HG02759 (cell line): ENCODE data around the gene AKAP8L.
A peak's percentile ranks its signal among the peaks of the same experiment; 100 is the strongest.
"Not testable (repeated sequence)": the region's sequence is repeated elsewhere in the genome, so short reads cannot be mapped to it uniquely, and the experiment has no call there.

Experiments
- ATAC-seq: cut with Tn5 transposase; IDR thresholded peaks from one replicate; pipeline ENCODE4 v1.9.1; 2021; ENCODE audit warnings: mild to moderate bottlenecking, moderate library complexity; ENCODE audit not compliant: unreplicated experiment

Gene AKAP8L

DNA sequence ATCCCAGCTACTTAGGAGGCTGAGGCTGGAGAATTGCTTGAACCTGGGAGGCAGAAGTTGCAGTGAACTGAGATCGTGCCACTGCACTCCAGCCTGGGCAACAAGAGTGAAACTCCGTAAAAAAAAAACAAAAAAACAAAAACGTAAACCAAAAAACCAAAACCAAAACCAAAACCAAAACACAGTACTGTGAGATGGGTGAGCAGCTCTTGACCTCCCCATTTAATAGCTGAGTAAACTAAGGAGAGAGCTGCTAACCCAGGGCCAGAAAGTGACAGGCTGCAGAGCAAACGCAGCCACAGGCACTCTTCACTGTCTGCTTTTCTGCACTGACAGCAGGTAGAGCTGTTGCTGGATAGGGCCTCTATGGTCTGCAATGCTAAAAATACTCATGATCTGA lies 58.8 kb downstream of the AKAP8L start:
- not testable (repeated sequence) for ATAC-seq

DNA sequence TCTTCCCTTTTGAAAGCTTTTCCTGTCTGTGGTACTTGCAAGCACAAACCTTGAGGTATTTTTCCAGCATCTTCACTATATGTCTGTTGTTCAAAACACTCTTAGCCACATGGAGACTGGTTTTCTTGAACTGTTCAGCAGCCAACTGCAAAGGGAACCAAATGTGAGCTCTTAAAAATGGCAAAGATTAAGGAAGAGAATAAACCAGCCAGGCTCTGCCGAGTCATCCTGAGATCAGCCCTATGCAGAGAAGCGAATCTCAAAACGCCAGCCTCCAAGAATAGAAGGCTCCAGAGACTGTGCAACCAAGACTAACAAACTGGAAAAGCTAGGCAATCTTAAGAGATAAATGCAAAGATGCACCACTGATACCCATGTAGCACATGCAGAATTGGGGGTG lies 59.9 kb downstream of the AKAP8L start:
- no peak for ATAC-seq

- ATAC-seq = no peak
Measured at GRCh38 chr19:15357906-15358305, 60.9 kb downstream of the AKAP8L start.

DNA sequence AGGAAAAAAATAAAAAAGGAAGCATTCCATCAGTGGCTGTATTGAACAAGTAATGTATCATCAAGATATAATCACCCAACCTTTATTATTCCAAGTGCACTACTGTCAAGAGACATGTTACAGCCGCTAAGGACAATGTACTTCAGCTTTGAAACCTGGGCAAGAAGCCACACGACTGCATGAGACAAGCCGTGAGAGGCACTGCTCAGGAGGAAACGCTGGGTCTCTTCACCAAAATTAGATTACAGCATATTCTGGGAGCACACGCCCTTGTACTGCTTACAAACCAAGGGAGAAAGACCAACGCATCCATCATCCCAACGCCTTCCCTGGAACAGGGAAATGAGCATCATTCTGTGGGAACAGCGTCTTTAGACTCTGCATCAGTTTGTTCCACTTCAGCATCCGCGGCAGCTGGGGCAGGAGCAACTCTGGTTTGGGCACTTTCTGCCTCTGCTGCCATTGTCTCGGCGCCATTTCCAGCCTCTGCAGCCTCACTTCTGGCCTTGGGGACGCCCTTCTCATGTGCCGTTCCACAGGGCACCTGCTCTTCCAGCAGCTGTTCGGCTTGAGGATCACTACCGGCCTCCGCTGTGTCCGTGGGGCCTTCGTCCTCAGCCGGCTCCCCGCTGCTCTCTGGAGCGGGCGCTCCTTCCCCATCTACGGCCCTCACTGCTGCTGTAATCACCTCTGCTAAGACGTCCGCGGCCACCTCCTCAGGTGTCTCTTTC lies 64.1 kb downstream of the AKAP8L start:
- no peak for ATAC-seq

GRCh38 chr19:15353908-15354307 lies 64.9 kb downstream of the AKAP8L start:
- ATAC-seq = no peak

DNA sequence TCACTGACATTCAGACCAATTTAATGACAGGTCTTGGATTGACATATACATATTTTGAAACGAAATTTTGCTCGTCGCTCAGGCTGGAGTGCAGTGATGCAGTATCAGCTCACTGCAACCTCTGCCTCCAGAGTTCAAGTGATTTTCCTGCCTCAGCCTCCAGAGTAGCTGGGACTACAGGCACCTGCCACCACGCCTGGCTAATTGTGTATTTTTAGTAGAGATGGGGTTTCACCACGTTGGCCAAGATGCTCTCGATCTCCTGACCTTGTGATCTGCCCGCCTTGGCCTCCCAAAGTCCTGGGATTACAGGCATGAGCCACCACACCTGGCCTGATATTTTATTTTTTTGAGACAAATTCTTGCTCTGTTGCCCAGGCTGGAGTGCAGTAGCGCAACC lies 66.3 kb downstream of the AKAP8L start:
- not testable (repeated sequence) for ATAC-seq

DNA sequence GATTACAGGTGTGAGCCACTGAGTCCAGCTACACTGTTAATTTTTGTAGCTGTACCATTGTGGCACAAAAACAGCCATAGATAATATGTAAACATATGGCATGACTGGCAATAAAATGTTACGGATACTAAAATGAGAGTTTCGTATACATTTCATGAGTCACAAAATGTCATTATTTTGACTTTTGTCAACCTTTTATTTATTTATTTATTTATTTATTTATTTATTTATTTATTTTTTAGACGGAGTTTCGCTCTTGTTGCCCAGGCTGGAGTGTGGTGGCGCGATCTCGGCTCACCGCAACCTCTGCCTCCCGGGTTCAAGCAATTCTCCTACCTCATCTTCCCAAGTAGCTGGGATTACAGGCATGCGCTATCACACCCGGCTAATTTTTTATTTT lies 77.5 kb downstream of the AKAP8L start:
- ATAC-seq = not testable (repeated sequence)

GRCh38 chr19:15340086-15340485 lies 78.7 kb downstream of the AKAP8L start:
- no peak for ATAC-seq

DNA sequence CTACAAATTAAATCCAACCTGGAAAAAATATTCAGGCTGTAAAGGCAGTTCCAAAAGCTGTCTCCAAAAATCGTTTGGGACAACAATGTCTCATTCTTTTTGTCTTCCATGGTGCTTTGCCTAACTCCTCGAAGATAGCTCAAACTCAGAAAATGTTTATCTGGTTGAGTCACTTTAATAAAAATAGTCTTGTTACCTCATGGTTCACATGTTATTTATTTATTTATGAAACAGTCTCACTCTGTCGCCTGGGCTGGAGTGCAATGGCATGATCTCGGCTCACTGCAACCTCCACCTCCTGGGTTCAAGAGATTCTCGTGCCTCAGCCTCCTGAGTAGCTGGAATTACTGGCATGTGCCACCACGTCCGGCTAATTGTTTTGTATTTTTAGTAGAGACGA lies 81.6 kb downstream of the AKAP8L start:
- ATAC-seq = no peak

DNA sequence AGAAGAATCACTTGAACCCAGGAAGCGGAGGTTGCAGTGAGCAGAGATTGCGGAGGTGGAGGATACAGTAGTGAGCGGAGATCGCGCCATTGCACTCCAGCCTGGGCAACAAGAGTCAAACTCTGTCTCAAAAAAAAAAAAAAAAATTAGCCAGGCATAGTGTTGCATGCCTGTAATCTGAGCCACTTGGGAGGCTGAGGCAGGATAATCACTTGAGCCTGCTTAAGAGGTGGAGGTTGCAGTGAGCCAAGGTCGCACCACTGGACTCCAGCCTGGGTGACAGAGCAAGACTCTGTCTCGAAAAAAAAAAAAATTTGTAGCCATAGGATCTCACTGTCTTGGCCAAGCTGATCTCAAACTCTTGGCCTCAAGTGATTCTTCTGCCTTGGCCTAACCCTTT lies 82.8 kb downstream of the AKAP8L start:
- ATAC-seq = not testable (repeated sequence)

DNA sequence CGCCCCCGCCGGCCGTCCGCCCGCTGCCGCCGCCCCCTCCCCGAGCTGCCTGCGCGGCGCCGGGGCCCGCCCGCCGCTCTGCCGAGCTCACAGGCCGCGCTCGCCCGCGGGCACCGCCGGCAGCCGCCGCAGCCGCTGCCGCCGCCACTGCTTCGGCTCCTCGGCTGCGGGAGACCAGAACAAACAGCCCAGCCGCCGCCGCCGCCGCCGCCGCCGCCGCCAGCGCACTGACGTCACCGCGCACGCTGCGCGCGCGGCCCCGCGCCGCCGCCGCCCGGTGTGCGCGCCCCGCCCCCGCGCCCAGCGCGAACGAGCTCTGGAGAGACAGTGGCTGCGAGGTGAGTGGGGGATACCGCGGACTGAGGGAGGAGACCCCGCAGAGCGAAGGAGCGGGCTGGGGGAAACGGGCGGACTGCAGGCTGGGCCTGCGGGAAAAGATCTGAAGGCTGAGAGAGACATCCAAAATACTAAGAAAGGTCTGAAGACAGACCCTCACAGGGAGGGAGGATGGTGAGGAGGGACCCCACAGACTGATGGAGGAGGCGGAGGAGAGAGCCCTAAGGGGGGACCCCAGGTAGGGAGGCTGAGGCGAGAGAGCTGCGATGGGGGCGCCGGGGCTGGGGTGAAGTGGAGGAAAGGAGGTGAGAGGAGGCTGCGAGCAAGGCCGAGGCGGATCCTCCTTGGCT lies 86.3 kb downstream of the AKAP8L start, which contains the start of gene BRD4:
Gene BRD4 (minus strand): TSS at position 229 of the 686 bp plus-strand sequence. CDS start 59,440 bp downstream, outside the sequence.
- ATAC-seq = peak; percentile 63

DNA sequence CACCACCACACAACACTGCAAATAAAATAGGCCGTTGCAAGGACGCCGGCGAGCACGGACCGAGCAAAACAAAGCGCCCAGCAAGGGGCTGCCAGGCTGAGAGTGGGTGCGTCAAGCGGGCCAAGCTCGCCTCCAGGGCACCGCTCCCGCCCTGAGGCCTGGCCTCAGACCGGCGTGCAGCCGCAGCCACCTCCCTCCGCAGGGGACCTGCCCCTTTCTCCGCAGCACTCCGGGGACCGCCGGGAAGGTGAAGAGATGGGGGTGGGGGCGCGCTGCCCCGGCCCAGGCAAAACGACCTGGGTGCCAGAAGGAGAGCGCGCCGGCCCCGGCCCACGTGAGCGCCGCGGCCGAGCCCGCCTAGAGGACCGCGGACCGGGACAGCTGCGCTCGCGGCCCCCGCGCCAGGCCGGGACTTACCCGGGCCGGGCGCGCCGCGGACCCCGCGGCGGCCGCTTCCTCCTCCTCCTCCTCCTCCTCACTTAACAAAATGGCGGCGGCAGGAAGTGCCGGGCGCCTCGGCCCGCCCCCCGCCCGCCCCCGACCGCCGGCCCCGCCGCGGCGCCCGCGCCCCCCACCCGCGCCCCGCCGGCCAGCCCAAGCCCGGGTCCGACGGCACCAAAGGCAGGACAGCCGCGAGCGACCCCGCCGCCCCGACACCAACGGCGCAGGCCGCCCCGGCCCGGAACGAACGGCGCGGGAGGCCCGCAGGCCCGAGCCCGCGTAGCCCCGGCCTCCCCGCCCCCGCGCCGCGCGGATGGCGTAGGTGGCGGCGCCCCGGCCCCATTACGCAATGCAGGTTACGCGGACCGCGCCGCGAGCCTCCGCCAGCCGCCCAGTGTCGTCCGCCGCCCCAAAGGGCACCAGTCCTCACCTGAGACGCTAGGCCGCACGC lies 87.1 kb downstream of the AKAP8L start:
- ATAC-seq = peak; percentile 46

DNA sequence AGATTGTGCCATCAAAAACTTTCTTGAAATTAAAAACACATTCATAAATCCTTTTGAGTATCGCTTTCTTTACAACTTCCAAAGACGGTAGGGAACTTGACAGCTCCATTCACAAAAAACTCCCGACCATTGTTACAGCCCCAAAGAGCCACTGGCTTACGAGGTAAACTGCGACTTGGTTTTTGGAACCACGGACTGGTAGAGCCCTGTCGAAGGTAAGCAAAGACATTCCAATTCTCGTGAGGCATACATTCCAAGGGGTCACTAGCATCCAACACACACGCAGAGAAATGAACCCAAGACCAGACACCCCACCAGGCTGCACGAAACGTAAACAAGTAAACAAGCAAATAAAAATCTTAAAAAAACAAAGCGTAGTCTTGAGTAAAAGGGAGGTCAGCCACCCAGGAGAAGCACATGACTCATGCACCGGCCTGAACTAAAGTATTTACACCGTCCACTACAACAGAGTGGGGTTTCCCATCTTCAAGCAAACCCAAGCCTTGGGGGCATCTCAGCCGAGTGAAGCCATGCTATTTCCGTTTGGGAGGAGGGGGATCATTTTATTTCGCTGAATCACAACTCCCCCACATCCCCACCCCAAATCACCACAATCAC lies 87.9 kb downstream of the AKAP8L start:
- ATAC-seq = no peak
